OCI-LY7 (cell line): Measurements from ENCODE around the gene NAV2. TPM values are rescaled to one million over a fixed set of nuclear protein-coding genes. Genes with fewer than 3 reads are reported as not detected.

Experiments used
- BruUV-seq: library from RNA; stranded (reverse); fragments of 400-500 nt; replicated peaks from 2 replicates; lab custom pipeline; 2021; lab: Mats Ljungman, UMichigan
- CTCF ChIA-PET: fragments of 300-600 bp; sonication (Branson Sonifier 250); formaldehyde crosslinking; loops from one replicate; lab custom pipeline; 2022; ENCODE audit warnings: antibody characterized with exemption; ENCODE audit not compliant: unreplicated experiment; lab: Charles Lee
- POLR2A ChIA-PET: fragments of 300-600 bp; sonication (Branson Sonifier 250); formaldehyde crosslinking; loops from one replicate; lab custom pipeline; 2022; ENCODE audit warnings: antibody characterized with exemption; lab: Charles Lee
- DNase-seq: peaks from one replicate; pipeline ENCODE4 v3.0.0-alpha.2; 2015; ENCODE audit warnings: low spot score
- H2AFZ ChIP-seq: fragments of 200-600 bp; sonication (generic), shearing (Covaris generic); 2 replicates; pipeline ENCODE4 v1.6.1; 2014; ENCODE audit warnings: mild to moderate bottlenecking, antibody characterized with exemption, low read length, moderate library complexity
- H3K27ac ChIP-seq: fragments of 200-600 bp; sonication (generic); 2 replicates; pipeline ENCODE4 v1.5.1; 2014; ENCODE audit warnings: mixed run types, low read depth, mild to moderate bottlenecking, moderate library complexity, low read length, inconsistent platforms; ENCODE audit not compliant: poor library complexity, severe bottlenecking
- H3K36me3 ChIP-seq: fragments of 200-600 bp; sonication (generic); 2 replicates; pipeline ENCODE4 v1.6.1; 2014; ENCODE audit warnings: mild to moderate bottlenecking, antibody characterized with exemption, low read length, moderate library complexity, mixed read lengths; ENCODE audit not compliant: insufficient read depth
- H3K4me1 ChIP-seq: fragments of 200-600 bp; sonication (generic); 2 replicates; pipeline ENCODE4 v1.5.1; 2014; ENCODE audit warnings: mild to moderate bottlenecking, low read length; ENCODE audit not compliant: insufficient read depth, poor library complexity, severe bottlenecking
- H3K4me2 ChIP-seq: fragments of 200-600 bp; sonication (generic); 2 replicates; pipeline ENCODE4 v1.6.1; 2014; ENCODE audit warnings: mild to moderate bottlenecking, low read length
- H3K4me3 ChIP-seq: fragments of 200-600 bp; sonication (generic); 2 replicates; pipeline ENCODE4 v1.5.1; 2014; ENCODE audit warnings: mild to moderate bottlenecking, low read depth, low read length; ENCODE audit not compliant: poor library complexity, severe bottlenecking
- H3K79me2 ChIP-seq: fragments of 200-600 bp; sonication (generic); 2 replicates; pipeline ENCODE4 v1.6.1; 2016; ENCODE audit warnings: low read depth, mild to moderate bottlenecking, low read length, moderate library complexity, mixed read lengths; ENCODE audit not compliant: insufficient read depth
- H3K9me2 ChIP-seq: fragments of 200-600 bp; sonication (generic); 2 replicates; pipeline ENCODE4 v1.6.1; 2016; ENCODE audit warnings: mild to moderate bottlenecking, low read length, mixed read lengths; ENCODE audit not compliant: insufficient read depth
- H3K9me3 ChIP-seq: fragments of 200-600 bp; sonication (generic); 2 replicates; pipeline ENCODE4 v1.6.1; 2014; ENCODE audit warnings: mild to moderate bottlenecking, mixed run types, low read length, mixed read lengths
- H4K20me1 ChIP-seq: fragments of 200-600 bp; sonication (generic); 2 replicates; pipeline ENCODE4 v1.6.1; 2014; ENCODE audit warnings: mild to moderate bottlenecking, antibody characterized with exemption, low read length, moderate library complexity, mixed read lengths; ENCODE audit not compliant: insufficient read depth
- CTCF ChIP-seq: fragments of 200-600 bp; sonication (generic); conservative IDR thresholded peaks from 2 replicates; pipeline ENCODE4 v1.5.1; 2014; ENCODE audit warnings: mild to moderate bottlenecking, antibody characterized with exemption, low read length, moderate library complexity, mixed read lengths
- EZH2phosphoT487 ChIP-seq: fragments of 200-600 bp; sonication (generic); IDR thresholded peaks from 2 replicates; pipeline ENCODE4 v1.6.1; 2018; ENCODE audit warnings: low read depth, borderline replicate concordance, mild to moderate bottlenecking, mixed run types, antibody characterized with exemption, low read length, moderate library complexity, mixed read lengths
- intact Hi-C: fragments of 100-400 bp; cut with micrococcal nuclease; formaldehyde crosslinking; loops from one replicate; pipeline ENCODE4 v1.10.0; 2022; ENCODE audit not compliant: unreplicated experiment
- total RNA-seq, 2 experiments: library from RNA; depleted of rRNA in 1 of 2; stranded (reverse); fragments of >200 nt in 1 of 2; shearing (Covaris generic) in 1 of 2; gene quantifications; 2 replicates each; pipeline ENCODE4 v1.2.3, GENCODE V29; 2014 to 2022

Gene NAV2
- total RNA-seq, 2 experiments from 2014 or later, result 0.06 to 0.68 TPM

GRCh38 chr11:20032577-20033260 is 320.1 kb downstream of the NAV2 start:
- H3K27ac ChIP-seq, result no peak overlapping the region
- no peak overlapping the region for H3K4me3 ChIP-seq
- no peaks in the 10 kb centered on the region for H3K9me2 ChIP-seq
- H3K4me1 ChIP-seq, result no peaks in the 10 kb centered on the region
- H3K79me2 ChIP-seq, result no peaks in the 10 kb centered on the region
- CTCF ChIA-PET, result no interaction called here
- no peak for DNase-seq
- no peaks in the 10 kb centered on the region for H3K36me3 ChIP-seq
- H2AFZ ChIP-seq, result no peak overlapping the region
- POLR2A ChIA-PET, result no interaction called here
- H3K4me2 ChIP-seq, result no peak overlapping the region
- no peaks in the 10 kb centered on the region for H3K9me3 ChIP-seq
- BruUV-seq, result no TSS peak
- intact Hi-C loops, result no loop called here
- TF ChIP-seq CTCF, result no peak
- no peaks in the 10 kb centered on the region for H4K20me1 ChIP-seq

GRCh38 chr11:20033806-20034205 is 321.2 kb downstream of the NAV2 start:
- TF ChIP-seq EZH2phosphoT487 (no peak), CTCF (no peak)
- Histone ChIP-seq H2AFZ (no peak overlapping the region), H3K79me2 (no peaks in the 10 kb centered on the region), H3K27ac (no peak overlapping the region), H3K4me3 (no peak overlapping the region), H4K20me1 (no peaks in the 10 kb centered on the region), H3K36me3 (no peaks in the 10 kb centered on the region), H3K4me2 (no peak overlapping the region), H3K9me2 (no peaks in the 10 kb centered on the region), H3K9me3 (no peaks in the 10 kb centered on the region), H3K4me1 (no peaks in the 10 kb centered on the region)
- POLR2A ChIA-PET, result no interaction called here
- CTCF ChIA-PET, result no interaction called here
- no peak for DNase-seq
- BruUV-seq, result no TSS peak
- intact Hi-C loops, result no loop called here

- Histone ChIP-seq H3K9me2 (no peaks in the 10 kb centered on the region), H3K4me2 (no peak overlapping the region)
- intact Hi-C loops, result no loop called here
These were observed 322.3 kb downstream of the NAV2 start for GRCh38 chr11:20034941-20035340.

More at GRCh38 chr11:20034941-20035340, 322.3 kb downstream of the NAV2 start:
- Histone ChIP-seq H3K27ac (no peak overlapping the region), H3K9me3 (no peaks in the 10 kb centered on the region), H4K20me1 (no peaks in the 10 kb centered on the region), H3K36me3 (no peaks in the 10 kb centered on the region), H3K79me2 (no peaks in the 10 kb centered on the region), H2AFZ (no peak overlapping the region), H3K4me3 (no peak overlapping the region), H3K4me1 (no peaks in the 10 kb centered on the region)
- ChIA-PET POLR2A (no interaction called here), CTCF (no interaction called here)
- TF ChIP-seq EZH2phosphoT487 (no peak), CTCF (no peak)
- DNase-seq, result no peak
- BruUV-seq, result no TSS peak
